Measurements from ENCODE around the gene FAM20A. TPM values are rescaled to one million over a fixed set of nuclear protein-coding genes. Genes with fewer than 3 reads are reported as not detected.

The FAM20A gene
- total RNA-seq, 1 experiment from 2014 or later: 0.34 TPM

GRCh38 chr17:68627956-68628575, 26.9 kb upstream of the FAM20A start:
- H3K4me1 Mint-ChIP-seq (ENCODE audit: low read depth, unreplicated experiment): no peaks in the 10 kb centered on the region
- Histone ChIP-seq H3K4me3 (ENCODE audit: low read depth, low read length) (no peak overlapping the region), H3K4me1 (no peaks in the 10 kb centered on the region), H3K27me3 (replicated peaks; ENCODE audit: control insufficient read depth, insufficient read depth, low read length) (no peaks in the 10 kb centered on the region), H3K36me3 (ENCODE audit: control insufficient read depth, insufficient read depth, low read length) (no peaks in the 10 kb centered on the region), H3K9me3 (no peaks in the 10 kb centered on the region)
- H3K36me3 Mint-ChIP-seq (ENCODE audit: insufficient read depth, unreplicated experiment): no peaks in the 10 kb centered on the region
- CTCF ChIA-PET: no interaction called here
- no peak overlapping the region for H3K4me3 Mint-ChIP-seq (ENCODE audit: unreplicated experiment)
- H3K9me3 Mint-ChIP-seq (ENCODE audit: unreplicated experiment): no peaks in the 10 kb centered on the region
- DNase-seq: peak in 1 of 2 experiments; percentile 34
- H3K27me3 Mint-ChIP-seq (ENCODE audit: insufficient read depth, unreplicated experiment): no peaks in the 10 kb centered on the region
- POLR2A ChIA-PET: no interaction called here
- no peak overlapping the region for H3K27ac Mint-ChIP-seq (ENCODE audit: unreplicated experiment)
- TF ChIP-seq CTCF (IDR thresholded peaks at IDR 0.05; ENCODE audit: insufficient read depth in 1 of 2, low read depth in 1 of 2, low read length in 1 of 2, severe bottlenecking in 1 of 2, unreplicated experiment in 1 of 2): no peak
- intact Hi-C loops (cut with micrococcal nuclease; ENCODE audit: unreplicated experiment): no loop called here
- BruUV-seq (replicated peaks): no TSS peak

GRCh38 chr17:68624381-68624780, 23.2 kb upstream of the FAM20A start:
- CTCF ChIA-PET: no interaction called here

GRCh38 chr17:68623811-68624210, 22.6 kb upstream of the FAM20A start:
- H3K4me3 ChIP-seq (ENCODE audit: low read depth, low read length): no peak overlapping the region
- no peaks in the 10 kb centered on the region for H3K4me1 ChIP-seq
- ChIA-PET POLR2A (no interaction called here), CTCF (interaction anchor here (0.6 kb wide), 1 partner anchor 9 kb away, joined by 5 read pairs; no protein-coding TSS in a partner anchor)
- Mint-ChIP-seq H3K4me3 (ENCODE audit: unreplicated experiment) (no peak overlapping the region), H3K27ac (ENCODE audit: unreplicated experiment) (no peak overlapping the region), H3K4me1 (ENCODE audit: low read depth, unreplicated experiment) (no peaks in the 10 kb centered on the region), H3K27me3 (ENCODE audit: insufficient read depth, unreplicated experiment) (peaks cover 10% of the 10 kb centered on the region), H3K36me3 (ENCODE audit: insufficient read depth, unreplicated experiment) (no peaks in the 10 kb centered on the region), H3K9me3 (ENCODE audit: unreplicated experiment) (peaks cover 12% of the 10 kb centered on the region)
- BruUV-seq (replicated peaks): no TSS peak
- H3K27me3 ChIP-seq (replicated peaks; ENCODE audit: control insufficient read depth, insufficient read depth, low read length): no peaks in the 10 kb centered on the region
- TF ChIP-seq CTCF (IDR thresholded peaks at IDR 0.05; ENCODE audit: insufficient read depth in 1 of 2, low read depth in 1 of 2, low read length in 1 of 2, severe bottlenecking in 1 of 2, unreplicated experiment in 1 of 2): no peak
- intact Hi-C loops (cut with micrococcal nuclease; ENCODE audit: unreplicated experiment): no loop called here
- no peaks in the 10 kb centered on the region for H3K9me3 ChIP-seq
- H3K36me3 ChIP-seq (ENCODE audit: control insufficient read depth, insufficient read depth, low read length): no peaks in the 10 kb centered on the region
- DNase-seq: no peak

More at GRCh38 chr17:68624381-68624780, 23.2 kb upstream of the FAM20A start:
- H3K27ac Mint-ChIP-seq (ENCODE audit: unreplicated experiment): no peak overlapping the region
- TF ChIP-seq CTCF (IDR thresholded peaks at IDR 0.05; ENCODE audit: insufficient read depth in 1 of 2, low read depth in 1 of 2, low read length in 1 of 2, severe bottlenecking in 1 of 2, unreplicated experiment in 1 of 2): no peak
- Histone ChIP-seq H3K4me1 (no peaks in the 10 kb centered on the region), H3K4me3 (ENCODE audit: low read depth, low read length) (no peak overlapping the region), H3K27me3 (replicated peaks; ENCODE audit: control insufficient read depth, insufficient read depth, low read length) (no peaks in the 10 kb centered on the region), H3K9me3 (no peaks in the 10 kb centered on the region), H3K36me3 (ENCODE audit: control insufficient read depth, insufficient read depth, low read length) (no peaks in the 10 kb centered on the region)
- no peaks in the 10 kb centered on the region for H3K36me3 Mint-ChIP-seq (ENCODE audit: insufficient read depth, unreplicated experiment)
- POLR2A ChIA-PET: no interaction called here
- peaks cover 7% of the 10 kb centered on the region for H3K27me3 Mint-ChIP-seq (ENCODE audit: insufficient read depth, unreplicated experiment)
- intact Hi-C loops (cut with micrococcal nuclease; ENCODE audit: unreplicated experiment): no loop called here
- peaks cover 12% of the 10 kb centered on the region for H3K9me3 Mint-ChIP-seq (ENCODE audit: unreplicated experiment)
- no TSS peak for BruUV-seq (replicated peaks)
- no peak overlapping the region for H3K4me3 Mint-ChIP-seq (ENCODE audit: unreplicated experiment)
- H3K4me1 Mint-ChIP-seq (ENCODE audit: low read depth, unreplicated experiment): no peaks in the 10 kb centered on the region
- no peak for DNase-seq

All from Caco-2 (cell line).